ENCODE measurements around the gene PTGFR.

The PTGFR gene

GRCh38 chr1:78490861-78491450, at the start of gene PTGFR:
Gene PTGFR, plus strand, starts transcription at chr1:78490974. Its CDS starts 1,770 bp downstream, at chr1:78492744.
- DNase-seq (ENCODE audit: low read depth) = no peak

- no peak for DNase-seq (ENCODE audit: low read depth)
Observed at GRCh38 chr1:78441921-78442320, 48.9 kb upstream of the PTGFR start.

GRCh38 chr1:78447086-78447485, 43.7 kb upstream of the PTGFR start:
- no peak for DNase-seq (ENCODE audit: low read depth)

DNA sequence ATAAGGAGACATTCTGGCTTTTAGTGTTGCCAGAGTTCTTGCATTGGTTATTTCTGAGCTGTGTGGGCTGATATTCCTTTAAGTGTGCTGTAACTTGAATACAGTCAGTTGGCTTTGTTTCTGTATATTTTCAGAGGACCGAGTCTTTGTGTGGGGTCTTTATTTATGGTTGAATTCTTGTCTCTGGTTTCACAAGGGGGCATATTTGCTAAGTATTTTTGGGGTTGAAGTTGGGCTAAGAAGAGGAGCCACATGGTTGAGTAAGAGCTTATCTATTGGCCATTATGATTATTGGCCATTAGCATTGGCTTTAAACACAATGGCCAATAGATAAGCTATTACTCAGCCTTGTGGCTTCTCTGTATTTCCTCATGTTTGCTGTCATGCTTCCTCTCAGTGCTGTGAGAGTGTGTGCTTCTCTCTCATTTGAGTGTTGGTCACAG, 26.3 kb upstream of the PTGFR start:
- DNase-seq (ENCODE audit: low read depth) = no peak

GRCh38 chr1:78465143-78465542, 25.6 kb upstream of the PTGFR start:
- no peak for DNase-seq (ENCODE audit: low read depth)

- DNase-seq (ENCODE audit: low read depth) = no peak
Observed at GRCh38 chr1:78468521-78468920, 22.3 kb upstream of the PTGFR start.

DNA sequence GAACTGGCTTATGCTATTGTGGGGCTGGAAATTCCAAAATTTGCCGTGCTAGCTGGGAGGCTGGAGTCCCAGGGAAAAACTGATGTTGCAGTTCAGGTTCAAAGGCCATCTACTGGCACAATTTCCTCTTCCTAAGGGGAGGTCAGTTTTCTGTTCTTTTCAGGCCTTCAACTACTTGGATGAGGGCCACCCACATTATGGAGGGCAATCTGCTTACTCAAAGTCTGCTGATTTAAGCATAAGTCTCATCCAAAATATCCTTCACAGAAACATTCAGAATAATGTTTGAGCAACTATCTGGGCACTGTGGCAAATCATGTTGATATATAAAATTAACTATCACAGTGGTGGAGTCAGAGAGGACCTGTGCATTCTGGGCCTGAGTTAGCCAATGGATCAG, 21.2 kb upstream of the PTGFR start:
- DNase-seq (ENCODE audit: low read depth) = no peak

GRCh38 chr1:78471890-78472620, 18.7 kb upstream of the PTGFR start:
- DNase-seq (ENCODE audit: low read depth) = no peak

DNA sequence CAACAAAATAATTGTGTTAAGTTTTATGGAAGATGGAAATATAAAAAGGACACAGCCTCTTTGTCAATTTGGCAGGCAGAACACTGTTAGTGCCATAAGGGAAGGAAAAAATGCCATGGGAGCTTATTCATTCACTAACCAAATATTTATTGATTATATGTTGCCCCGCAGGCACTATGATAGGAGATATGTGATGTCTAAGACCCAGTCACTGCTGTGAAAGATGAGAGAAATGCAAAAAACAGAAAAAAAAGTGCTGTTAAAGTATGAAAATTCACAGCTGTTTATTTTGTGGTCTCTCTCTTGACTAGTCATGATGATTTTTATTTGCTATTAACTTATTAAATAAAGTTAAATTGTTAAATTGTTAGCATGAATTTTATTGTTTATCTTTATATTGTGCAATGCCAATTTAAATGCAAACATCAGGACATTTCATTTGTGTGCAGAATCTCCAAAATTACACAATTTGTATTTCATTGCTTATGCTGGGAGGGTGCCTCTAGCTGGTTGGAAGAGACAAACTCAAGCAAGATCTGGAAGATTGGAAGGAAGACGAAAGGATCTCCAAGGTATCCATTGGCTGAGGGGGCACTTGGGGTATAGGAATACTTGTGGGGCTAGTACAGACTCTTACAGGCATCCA, 17.8 kb upstream of the PTGFR start:
- no peak for DNase-seq (ENCODE audit: low read depth)

GRCh38 chr1:78474092-78474491, 16.7 kb upstream of the PTGFR start:
- no peak for DNase-seq (ENCODE audit: low read depth)

DNA sequence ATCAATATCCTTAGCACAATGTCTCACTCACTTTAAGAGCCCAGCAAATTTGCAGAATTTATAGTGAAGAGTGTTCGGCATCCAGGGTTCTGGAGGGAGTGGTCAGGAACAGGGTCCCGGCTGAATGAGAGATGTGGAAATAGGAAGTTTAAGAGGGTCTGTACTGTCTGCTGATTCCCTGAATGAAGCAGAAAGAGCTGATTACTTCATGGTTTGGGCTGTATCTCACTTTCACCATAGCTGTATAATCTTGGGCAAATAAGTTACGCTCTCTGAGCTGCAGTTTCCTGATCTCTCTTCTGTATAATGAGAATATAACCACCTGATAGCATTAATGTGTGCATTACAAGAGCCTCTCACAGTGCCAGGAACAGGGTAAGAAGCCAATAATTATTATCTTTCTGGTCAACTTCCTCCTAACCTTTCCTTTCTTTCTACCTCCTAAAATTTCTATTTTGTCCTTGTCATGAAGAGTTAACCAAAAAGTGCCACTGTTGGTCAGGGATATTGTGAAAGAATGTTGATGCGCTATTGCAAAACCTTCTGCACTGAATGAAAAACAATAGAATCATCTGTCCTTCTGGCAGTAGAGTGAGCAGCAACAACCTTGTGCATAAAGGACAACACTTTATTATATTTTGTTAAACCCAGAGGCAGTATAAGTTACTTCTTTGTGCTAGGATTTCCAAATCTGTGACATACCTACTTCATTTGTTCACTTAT, 14.7 kb upstream of the PTGFR start:
- DNase-seq (ENCODE audit: low read depth) = no peak

DNA sequence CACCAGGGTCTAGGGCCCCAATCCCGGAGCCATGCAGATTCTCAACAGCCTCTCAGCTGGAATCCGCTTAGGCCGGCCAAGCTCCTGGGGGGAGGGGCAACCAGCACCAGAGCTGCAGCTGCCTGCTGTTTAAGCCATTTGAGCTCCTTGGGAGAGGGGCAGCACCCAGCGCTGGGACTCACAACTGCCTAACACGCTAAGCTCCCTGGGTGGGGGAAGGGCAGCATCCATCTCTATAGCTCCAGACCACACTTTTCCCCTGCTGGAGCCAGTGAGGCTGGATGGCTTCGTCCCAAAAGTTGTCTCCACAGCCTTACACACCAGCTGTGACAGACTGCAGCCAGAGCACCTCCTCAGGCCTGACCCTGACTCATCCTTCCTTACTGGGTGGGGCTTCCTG, 6.9 kb upstream of the PTGFR start:
- DNase-seq (ENCODE audit: low read depth) = no peak

DNA sequence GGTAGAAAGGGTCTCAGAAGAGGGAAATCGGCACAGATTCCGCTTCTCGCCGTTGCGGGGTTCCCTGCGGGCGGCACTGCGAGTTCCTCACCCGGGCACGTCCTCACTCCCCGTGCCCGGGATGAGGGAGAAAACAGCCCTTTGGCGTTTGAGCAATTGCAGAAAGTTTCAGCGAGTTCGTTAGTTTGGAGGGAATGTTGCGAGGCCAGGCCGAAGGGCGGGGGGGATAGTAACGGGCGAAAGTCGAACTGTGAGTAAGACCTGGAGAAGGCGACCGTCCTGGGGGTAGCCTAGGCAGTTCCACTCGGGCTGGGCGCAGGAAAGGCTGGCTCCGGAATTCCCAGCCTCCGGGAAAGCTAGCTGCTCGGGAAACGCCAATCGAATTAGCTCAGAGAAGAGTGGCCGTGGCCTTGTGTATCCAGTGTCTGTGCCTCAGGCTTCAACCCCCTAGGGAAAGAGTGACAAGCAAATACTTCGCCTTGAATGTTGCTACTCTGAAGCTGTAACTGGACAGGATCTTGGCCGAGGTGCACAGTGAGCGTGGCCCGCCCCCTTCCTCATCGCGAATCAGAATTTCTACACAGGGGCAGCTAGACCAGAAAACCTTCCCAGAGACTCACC, 787 bp downstream of the PTGFR start:
- DNase-seq (ENCODE audit: low read depth) = no peak

GRCh38 chr1:78492386-78492950, 1.7 kb downstream of the PTGFR start:
- no peak for DNase-seq (ENCODE audit: low read depth)

DNA sequence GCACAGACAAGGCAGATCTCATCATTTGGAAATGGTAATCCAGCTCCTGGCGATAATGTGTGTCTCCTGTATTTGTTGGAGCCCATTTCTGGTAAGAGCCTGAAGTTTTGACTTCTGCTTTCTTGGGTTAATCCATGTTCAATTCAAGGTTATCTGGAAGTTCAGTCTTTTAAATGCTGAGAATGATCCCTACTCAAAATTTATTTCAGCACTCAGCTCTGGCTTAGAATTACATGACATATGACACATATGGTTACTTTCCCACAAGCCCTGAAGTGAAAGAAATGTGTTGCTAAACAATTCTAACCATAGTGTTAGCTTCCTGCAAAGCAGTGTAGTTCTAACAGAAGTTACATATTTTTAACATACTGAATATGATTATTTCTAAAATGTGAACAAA, 2.7 kb downstream of the PTGFR start:
- DNase-seq (ENCODE audit: low read depth) = no peak

DNA sequence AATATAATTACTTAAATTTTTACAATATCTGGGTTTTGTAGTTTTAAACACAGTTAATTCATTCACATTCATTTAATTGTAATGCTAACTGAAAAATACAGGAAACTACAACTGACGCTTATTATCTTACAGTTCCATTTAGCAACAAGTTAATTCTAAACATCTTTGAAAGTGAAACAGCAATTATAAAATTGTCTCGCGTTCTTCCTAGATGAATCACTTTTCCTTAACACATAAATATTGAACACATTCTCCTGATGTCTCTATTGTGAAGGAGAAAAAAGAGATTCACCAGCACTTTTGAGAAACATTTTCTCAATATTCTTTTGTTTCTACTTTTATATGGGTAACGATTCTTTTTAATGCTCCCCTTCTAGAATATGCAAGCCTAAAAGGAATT, 6.4 kb downstream of the PTGFR start:
- DNase-seq (ENCODE audit: low read depth) = no peak

DNA sequence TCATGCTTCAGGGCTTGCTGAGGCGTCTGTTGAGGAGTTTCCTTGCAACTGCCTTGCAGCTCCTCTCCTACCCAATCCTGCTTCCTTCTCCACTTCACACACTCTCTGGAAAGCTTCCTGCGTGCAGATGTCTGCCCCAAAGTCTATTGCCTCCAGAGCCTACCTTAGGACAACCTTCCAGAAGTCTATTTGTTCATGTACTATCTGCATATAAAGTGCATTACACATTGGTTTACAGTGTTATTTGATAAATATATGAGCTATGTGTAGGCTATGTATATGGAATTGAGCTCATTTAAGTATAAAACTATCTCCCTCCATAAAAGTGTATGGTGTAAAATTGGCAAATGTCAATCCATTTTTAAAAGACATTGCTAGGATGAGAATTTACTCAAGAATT, 9.8 kb downstream of the PTGFR start:
- no peak for DNase-seq (ENCODE audit: low read depth)

GRCh38 chr1:78501203-78501602, 10.4 kb downstream of the PTGFR start:
- no peak for DNase-seq (ENCODE audit: low read depth)

DNA sequence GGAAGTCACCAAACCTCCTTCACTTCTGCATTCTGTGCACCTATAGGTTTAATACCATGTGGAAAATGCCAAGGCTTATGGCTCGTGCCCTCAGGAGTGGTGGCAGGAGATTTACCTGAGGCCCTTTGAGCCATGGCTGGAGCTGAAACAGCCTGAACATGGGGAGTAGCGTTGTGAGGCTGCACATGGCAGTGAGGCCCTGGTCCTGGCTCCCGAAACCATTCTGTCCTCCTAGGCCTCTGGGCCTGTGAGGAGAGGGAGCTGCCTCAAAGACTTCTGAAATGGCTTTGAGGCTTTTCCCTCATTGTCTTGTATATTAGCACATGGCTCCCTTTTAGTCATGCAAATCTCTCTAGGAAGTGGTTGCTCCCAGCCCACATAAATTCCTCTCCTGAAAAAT, 20.6 kb downstream of the PTGFR start:
- no peak for DNase-seq (ENCODE audit: low read depth)

DNA sequence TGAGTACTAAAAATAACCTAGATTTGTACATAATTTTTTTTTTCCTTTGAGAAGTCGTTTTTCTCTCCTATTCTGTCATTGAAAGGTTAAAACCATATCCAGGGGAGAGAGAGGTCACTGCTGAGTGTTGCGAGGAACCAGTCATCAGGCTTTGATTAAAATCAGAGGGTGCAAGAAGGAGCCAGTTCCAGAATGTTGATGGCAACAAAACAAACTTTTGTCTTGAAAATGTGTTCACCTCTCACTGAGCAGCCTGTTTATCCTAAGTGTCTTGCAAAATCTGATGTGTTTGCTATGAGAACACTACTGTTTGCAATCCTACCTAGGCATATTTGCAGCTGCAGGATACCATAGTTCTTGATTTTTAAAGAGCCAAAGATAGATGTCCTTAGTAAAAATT, 25.9 kb downstream of the PTGFR start:
- DNase-seq (ENCODE audit: low read depth) = no peak

- DNase-seq (ENCODE audit: low read depth) = no peak
Observed at GRCh38 chr1:78519446-78519845, 28.7 kb downstream of the PTGFR start.

- DNase-seq (ENCODE audit: low read depth) = no peak
Observed at GRCh38 chr1:78520216-78520615, 29.4 kb downstream of the PTGFR start.

Measured in activated T-cell treated with anti-CD3 and anti-CD28 coated beads for 48 hours (primary cell).